ENCODE data around the gene ANAPC13. TPM values are rescaled to one million over a fixed set of nuclear protein-coding genes. Genes with fewer than 3 reads are reported as not detected.

Gene ANAPC13
- total and polyA plus RNA-seq, 2 of the 13 experiments (the other 11 are each of a cell fraction or from before 2014, with no cell fraction given): 48.7 to 69.1 TPM

- H3K27ac ChIP-seq (ENCODE audit: extremely low read length, insufficient read depth, low read length): peak overlapping the region; percentile 95
- no TSS peak for BruUV-seq (replicated peaks)
- no peaks in the 10 kb centered on the region for H3K9me3 ChIP-seq (ENCODE audit: low read length)
- H3K9ac ChIP-seq (ENCODE audit: insufficient read depth, low read depth, low read length): peak overlapping the region; percentile 96
- peaks cover 29% of the 10 kb centered on the region for H3K4me1 ChIP-seq (ENCODE audit: insufficient read depth, low read length)
- H3K36me3 ChIP-seq (replicated peaks in 1 of 2; ENCODE audit: control insufficient read depth in 1 of 2, insufficient read depth in 2 of 2, low read length in 2 of 2): peaks cover 2 to 13% of the 10 kb centered on the region in 2 experiments; a peak in 3 of 5 replicates
- in situ Hi-C loops (cut with HindIII; ENCODE audit: extremely low pct_ligation_motif_present, low pct_unique_long_range_greater_than_20kb) (no loop called here), intact Hi-C loops (cut with micrococcal nuclease; ENCODE audit: unreplicated experiment) (no loop called here)
- DNase-seq (ENCODE audit: low spot score) (no peak), ATAC-seq (peak; percentile 51), FAIRE-seq (peak; percentile 18)
- H3K79me2 ChIP-seq (ENCODE audit: insufficient read depth, low read length): peaks cover 51% of the 10 kb centered on the region
- POLR2A ChIA-PET: interaction anchor here (1.1 to 3.4 kb wide), 7 partner anchors 17 to 236 kb away, joined by 3 to 18 read pairs (median 4); partner anchors contain the start of genes AMOTL2 and RYK
- WGBS (ENCODE audit: low lambda C conversion rate): under 1% methylated on average over 14 of the region's 17 CpGs
- no peaks in the 10 kb centered on the region; the same call in 1 of the 2 replicates for H4K20me1 ChIP-seq (ENCODE audit: insufficient read depth, low read length)
- H2AFZ ChIP-seq (ENCODE audit: low read length): no peak overlapping the region
- H3K27me3 ChIP-seq (ENCODE audit: control insufficient read depth in 1 of 2, insufficient read depth in 2 of 2, low read length in 2 of 2): no peaks in the 10 kb centered on the region
- CTCF ChIA-PET (ENCODE audit: low intra/inter-chr PET ratio, low total read pairs): no interaction called here
- peak overlapping the region; percentile 86 to 89 (median 88) for H3K4me3 ChIP-seq (replicated peaks in 1 of 3; ENCODE audit: insufficient read depth in 1 of 3, low read depth in 2 of 3, low read length in 3 of 3)
- H3K4me2 ChIP-seq (ENCODE audit: low read depth, low read length): peak overlapping the region; percentile 86
- TF ChIP-seq CBX2 (IDR thresholded peaks at IDR 0.05; ENCODE audit: low read depth, low read length): no peak
- TF ChIP-seq CBX2 (CRISPR knock-in tag; IDR thresholded peaks at IDR 0.05; ENCODE audit: low read depth): 0 out of 2 replicates have a peak, but pooled peaks have one; percentile 1
- TF ChIP-seq SP1 (IDR thresholded peaks at IDR 0.05): no peak
- TF ChIP-seq SP1 (CRISPR knock-in tag; IDR thresholded peaks at IDR 0.05): no peak
- no peak for TF ChIP-seq NPAS2 (CRISPR knock-in tag; IDR thresholded peaks at IDR 0.05; ENCODE audit: borderline replicate concordance)
- TF ChIP-seq NFYB (CRISPR knock-in tag; IDR thresholded peaks at IDR 0.05): no peak
- 0 out of 2 replicates have a peak, but pooled peaks have one; percentile 6 for TF ChIP-seq PHF21A (CRISPR knock-in tag; IDR thresholded peaks at IDR 0.05)
- TF ChIP-seq, protein P1, sequence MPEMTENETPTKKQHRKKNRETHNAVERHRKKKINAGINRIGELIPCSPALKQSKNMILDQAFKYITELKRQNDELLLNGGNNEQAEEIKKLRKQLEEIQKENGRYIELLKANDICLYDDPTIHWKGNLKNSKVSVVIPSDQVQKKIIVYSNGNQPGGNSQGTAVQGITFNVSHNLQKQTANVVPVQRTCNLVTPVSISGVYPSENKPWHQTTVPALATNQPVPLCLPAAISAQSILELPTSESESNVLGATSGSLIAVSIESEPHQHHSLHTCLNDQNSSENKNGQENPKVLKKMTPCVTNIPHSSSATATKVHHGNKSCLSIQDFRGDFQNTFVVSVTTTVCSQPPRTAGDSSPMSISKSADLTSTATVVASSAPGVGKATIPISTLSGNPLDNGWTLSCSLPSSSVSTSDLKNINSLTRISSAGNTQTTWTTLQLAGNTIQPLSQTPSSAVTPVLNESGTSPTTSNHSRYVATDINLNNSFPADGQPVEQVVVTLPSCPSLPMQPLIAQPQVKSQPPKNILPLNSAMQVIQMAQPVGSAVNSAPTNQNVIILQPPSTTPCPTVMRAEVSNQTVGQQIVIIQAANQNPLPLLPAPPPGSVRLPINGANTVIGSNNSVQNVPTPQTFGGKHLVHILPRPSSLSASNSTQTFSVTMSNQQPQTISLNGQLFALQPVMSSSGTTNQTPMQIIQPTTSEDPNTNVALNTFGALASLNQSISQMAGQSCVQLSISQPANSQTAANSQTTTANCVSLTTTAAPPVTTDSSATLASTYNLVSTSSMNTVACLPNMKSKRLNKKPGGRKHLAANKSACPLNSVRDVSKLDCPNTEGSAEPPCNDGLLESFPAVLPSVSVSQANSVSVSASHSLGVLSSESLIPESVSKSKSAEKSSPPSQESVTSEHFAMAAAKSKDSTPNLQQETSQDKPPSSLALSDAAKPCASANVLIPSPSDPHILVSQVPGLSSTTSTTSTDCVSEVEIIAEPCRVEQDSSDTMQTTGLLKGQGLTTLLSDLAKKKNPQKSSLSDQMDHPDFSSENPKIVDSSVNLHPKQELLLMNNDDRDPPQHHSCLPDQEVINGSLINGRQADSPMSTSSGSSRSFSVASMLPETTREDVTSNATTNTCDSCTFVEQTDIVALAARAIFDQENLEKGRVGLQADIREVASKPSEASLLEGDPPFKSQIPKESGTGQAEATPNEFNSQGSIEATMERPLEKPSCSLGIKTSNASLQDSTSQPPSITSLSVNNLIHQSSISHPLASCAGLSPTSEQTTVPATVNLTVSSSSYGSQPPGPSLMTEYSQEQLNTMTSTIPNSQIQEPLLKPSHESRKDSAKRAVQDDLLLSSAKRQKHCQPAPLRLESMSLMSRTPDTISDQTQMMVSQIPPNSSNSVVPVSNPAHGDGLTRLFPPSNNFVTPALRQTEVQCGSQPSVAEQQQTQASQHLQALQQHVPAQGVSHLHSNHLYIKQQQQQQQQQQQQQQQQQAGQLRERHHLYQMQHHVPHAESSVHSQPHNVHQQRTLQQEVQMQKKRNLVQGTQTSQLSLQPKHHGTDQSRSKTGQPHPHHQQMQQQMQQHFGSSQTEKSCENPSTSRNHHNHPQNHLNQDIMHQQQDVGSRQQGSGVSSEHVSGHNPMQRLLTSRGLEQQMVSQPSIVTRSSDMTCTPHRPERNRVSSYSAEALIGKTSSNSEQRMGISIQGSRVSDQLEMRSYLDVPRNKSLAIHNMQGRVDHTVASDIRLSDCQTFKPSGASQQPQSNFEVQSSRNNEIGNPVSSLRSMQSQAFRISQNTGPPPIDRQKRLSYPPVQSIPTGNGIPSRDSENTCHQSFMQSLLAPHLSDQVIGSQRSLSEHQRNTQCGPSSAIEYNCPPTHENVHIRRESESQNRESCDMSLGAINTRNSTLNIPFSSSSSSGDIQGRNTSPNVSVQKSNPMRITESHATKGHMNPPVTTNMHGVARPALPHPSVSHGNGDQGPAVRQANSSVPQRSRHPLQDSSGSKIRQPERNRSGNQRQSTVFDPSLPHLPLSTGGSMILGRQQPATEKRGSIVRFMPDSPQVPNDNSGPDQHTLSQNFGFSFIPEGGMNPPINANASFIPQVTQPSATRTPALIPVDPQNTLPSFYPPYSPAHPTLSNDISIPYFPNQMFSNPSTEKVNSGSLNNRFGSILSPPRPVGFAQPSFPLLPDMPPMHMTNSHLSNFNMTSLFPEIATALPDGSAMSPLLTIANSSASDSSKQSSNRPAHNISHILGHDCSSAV (CRISPR knock-in tag; IDR thresholded peaks at IDR 0.05; ENCODE audit: borderline replicate concordance): 0 out of 2 replicates have a peak, but pooled peaks have one; percentile 22
- peak in 1 of 2 experiments; percentile 25; a peak in 1 of 4 replicates for TF ChIP-seq HMGXB4 (CRISPR knock-in tag; IDR thresholded peaks at IDR 0.05; ENCODE audit: borderline replicate concordance in 1 of 2, low read depth in 1 of 2)
- TF ChIP-seq ZSCAN31 (CRISPR knock-in tag; IDR thresholded peaks at IDR 0.05; ENCODE audit: low read depth): 0 out of 2 replicates have a peak, but pooled peaks have one; percentile 15
- TF ChIP-seq ETV5 (CRISPR knock-in tag; IDR thresholded peaks at IDR 0.05; ENCODE audit: borderline replicate concordance): no peak
- TF ChIP-seq MZF1 (CRISPR knock-in tag; IDR thresholded peaks at IDR 0.05; ENCODE audit: borderline replicate concordance): no peak
- TF ChIP-seq TAF1 (CRISPR knock-in tag; IDR thresholded peaks at IDR 0.05): no peak
- TF ChIP-seq ZNF776 (CRISPR knock-in tag; IDR thresholded peaks at IDR 0.05): no peak
- TF ChIP-seq ZSCAN25 (CRISPR knock-in tag; IDR thresholded peaks at IDR 0.05): no peak; the same call in 1 of the 2 replicates
Measured at GRCh38 chr3:134486577-134487041, 824 bp upstream of the ANAPC13 start.

Data from HepG2 (cell line).